Measurements from ENCODE around the gene ESRRA.

The ESRRA gene

GRCh38 chr11:64305075-64305690 is at the start of gene ESRRA:
TSS of gene ESRRA (plus strand) at chr11:64305524. CDS start at chr11:64307180, 1,656 bp downstream.
- DNase-seq: peak; percentile 100

- DNase-seq: no peak
Measured at GRCh38 chr11:64256300-64256699, 49.0 kb upstream of the ESRRA start.

- DNase-seq: no peak
Measured at GRCh38 chr11:64258356-64258755, 47.0 kb upstream of the ESRRA start.

DNA sequence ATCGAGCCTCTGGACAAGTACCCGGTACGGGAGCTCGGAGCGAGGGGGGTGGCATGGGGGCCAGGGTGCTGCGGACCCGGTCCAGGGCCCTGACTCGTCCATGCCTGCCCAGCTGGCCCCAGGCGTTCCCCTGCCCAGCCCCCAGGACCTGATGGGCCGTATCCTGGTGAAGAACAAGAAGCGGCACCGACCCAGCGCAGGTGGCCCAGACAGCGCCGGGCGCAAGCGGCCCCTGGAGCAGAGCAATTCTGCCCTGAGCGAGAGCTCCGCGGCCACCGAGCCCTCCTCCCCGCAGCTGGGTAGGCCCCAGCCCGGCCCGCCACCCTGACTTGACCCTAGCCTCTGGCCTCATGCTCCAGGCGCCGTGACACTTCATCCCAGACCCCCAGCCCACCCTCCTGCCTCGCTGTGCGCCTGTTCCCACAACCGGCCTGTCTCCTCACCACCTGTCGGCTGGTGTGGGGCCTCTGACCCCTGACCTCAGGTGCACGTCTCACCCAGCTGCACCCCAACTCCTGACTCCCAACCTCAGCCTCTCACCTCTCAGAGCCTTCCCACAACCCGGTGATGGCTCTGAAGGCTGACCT is 46.3 kb upstream of the ESRRA start:
- no peak for DNase-seq

DNA sequence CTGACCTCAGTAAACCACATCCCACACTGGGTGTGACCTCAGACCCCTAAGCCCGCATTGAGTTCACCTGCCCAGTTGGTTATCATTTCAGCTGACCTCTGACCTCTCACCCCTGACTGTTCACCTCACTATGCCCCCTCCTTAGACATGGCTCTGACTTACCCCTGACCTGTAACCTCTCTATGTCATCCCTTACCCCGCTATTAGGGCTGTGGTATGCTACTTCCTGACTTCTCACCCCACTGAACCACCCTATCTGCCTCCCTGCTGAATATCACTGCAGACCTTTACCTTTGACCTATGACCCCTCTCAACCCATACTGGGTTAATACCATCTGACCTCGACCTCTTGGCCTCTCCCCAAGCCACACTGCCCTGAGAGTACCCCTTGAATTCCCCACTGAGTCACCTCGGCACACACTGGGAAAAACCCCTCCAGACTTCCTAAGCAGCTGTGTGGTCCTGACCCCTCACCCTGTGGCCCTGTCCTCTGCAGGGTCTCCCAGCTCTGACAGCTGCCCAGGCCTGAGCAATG is 45.7 kb upstream of the ESRRA start:
- no peak for DNase-seq

DNA sequence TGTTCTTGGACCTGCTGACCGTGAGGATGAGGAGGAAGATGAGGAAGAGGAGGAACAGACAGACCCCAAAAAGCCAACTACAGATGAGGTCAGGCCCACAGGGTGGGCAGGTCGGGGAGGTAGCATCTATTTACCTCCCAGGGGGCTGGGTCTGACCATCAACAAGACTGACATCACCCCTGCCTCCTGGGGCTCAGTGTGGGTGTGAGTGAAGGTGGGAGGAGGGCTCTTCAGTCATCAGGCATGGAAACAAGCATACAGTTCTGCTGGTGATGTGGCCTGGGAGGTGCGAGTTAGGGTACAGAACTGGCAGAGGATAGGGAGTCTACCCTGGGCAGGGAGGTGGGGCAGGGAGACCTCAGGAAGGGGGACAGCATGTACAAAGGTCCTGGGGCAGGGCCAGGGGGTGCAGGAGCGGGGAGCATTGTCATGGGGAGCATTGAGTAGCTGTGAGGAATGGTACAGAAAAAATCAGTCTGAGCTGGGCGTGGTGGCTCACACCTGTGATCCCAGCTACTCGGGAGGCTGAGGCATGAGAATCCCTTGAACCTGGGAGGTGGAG is 45.1 kb upstream of the ESRRA start:
- no peak for DNase-seq

DNA sequence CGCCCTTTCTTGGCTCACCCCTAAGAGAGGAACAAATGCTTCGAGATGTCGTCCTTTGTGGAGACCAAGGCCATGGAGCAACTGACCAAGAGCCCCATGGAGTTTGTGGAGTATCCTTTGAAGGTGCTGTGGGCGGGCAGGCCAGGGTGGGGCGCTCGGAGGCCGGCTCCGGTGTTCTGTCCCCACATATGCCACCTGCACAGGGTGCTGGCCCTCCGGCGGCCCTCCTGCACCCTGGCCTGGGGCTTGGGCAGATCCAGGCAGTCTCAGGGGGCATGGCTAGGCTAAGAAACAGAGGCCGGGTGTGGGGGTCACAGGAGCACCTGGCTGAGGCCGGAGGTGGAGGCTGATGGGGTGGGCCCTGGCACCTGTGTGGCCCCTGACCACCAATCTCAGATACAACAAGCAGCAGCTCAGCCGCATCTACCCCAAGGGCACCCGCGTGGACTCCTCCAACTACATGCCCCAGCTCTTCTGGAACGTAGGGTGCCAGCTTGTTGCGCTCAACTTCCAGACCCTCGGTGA is 43.7 kb upstream of the ESRRA start:
- DNase-seq: no peak

DNA sequence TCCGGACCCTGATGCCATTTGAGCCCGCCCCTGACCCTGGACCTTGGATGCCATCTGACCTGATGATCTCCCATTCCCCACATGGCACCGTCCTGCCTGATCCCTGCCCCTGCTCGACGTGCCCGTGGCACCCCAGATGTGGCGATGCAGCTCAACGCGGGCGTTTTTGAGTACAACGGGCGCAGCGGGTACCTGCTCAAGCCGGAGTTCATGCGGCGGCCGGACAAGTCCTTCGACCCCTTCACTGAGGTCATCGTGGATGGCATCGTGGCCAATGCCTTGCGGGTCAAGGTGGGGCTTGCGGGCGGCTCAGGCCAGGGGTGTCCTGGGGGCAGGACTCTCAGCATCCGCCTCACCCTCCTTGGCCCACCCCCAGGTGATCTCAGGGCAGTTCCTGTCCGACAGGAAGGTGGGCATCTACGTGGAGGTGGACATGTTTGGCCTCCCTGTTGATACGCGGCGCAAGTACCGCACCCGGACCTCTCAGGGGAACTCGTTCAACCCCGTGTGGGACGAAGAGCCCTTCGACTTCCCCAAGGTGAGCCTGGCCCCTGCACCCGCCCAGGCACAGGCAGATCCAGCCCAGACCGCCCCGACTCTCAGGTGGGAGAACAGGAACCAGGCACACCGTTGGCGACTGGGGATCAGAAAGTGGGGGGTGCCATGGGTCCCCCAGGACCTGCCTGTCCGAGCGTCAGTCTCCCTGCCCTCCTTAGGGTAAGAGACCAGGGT is 42.9 kb upstream of the ESRRA start:
- DNase-seq: no peak

- DNase-seq: no peak
Measured at GRCh38 chr11:64263021-64263946, 42.0 kb upstream of the ESRRA start.

DNA sequence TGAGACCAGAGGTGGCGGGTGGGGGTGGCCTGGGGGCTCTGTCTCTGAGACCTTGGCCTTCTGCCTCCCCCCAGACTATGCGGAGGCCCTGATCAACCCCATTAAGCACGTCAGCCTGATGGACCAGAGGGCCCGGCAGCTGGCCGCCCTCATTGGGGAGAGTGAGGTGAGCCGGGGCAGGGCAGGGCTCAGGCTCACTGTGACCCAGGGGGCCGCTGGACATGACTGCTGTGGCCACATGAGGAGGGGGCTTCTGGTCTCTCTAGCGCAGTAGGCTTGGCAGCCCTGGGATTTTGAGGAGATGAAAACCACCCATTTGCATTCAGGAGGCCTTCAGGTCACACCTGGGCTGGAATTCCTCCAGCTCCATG is 41.4 kb upstream of the ESRRA start:
- DNase-seq: no peak

GRCh38 chr11:64264371-64264852 is 40.9 kb upstream of the ESRRA start:
- no peak for DNase-seq

DNA sequence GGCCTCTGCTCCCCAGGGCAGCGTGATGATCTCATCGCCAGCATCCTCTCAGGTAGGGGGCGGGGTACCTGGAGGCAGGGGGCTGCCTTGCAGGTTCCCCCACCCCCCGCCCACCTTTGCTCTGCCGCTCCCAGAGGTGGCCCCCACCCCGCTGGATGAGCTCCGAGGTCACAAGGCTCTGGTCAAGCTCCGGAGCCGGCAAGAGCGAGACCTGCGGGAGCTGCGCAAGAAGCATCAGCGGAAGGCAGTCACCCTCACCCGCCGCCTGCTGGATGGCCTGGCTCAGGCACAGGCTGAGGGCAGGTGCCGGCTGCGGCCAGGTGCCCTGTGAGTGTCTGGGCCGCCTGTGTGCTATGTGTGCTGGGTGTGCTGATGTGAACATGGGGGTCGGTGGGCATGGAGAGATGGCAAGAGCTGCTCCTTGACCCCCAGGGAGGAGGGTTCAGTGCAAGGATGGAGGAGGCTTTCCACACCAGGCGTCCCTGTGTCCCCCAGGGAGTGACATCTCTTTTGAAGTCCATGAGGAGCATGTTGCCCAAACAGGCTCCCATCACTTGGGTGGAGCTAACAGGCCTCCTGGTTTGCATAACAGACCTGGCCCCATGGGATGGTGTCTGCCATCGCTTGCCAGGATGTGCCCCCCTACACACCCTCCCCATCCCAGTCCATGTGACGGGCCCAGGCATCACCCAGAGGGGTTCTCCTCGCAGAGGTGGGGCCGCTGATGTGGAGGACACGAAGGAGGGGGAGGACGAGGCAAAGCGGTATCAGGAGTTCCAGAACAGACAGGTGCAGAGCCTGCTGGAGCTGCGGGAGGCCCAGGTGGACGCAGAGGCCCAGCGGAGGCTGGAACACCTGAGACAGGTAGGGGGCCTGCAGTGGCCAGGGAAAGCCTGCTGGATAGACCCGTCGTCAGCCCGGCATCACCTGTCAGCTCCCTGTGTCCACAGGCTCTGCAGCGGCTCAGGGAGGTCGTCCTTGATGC is 39.9 kb upstream of the ESRRA start:
- DNase-seq: no peak

DNA sequence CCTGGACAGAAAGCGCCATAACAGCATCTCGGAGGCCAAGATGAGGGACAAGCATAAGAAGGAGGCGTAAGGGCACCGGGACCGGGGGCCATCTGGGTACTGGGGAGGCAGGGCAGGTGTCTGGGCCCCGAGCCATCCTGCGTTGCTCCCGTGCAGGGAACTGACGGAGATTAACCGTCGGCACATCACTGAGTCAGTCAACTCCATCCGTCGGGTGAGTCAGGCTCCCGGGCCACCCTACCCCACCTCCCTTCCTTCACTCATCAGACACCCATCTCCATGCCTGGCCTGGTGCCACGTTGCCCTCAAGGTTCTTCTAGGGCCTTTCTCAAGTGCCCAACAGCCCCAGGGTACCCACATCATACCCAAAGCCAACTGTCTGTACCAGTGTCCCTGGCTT is 39.0 kb upstream of the ESRRA start:
- DNase-seq: no peak

DNA sequence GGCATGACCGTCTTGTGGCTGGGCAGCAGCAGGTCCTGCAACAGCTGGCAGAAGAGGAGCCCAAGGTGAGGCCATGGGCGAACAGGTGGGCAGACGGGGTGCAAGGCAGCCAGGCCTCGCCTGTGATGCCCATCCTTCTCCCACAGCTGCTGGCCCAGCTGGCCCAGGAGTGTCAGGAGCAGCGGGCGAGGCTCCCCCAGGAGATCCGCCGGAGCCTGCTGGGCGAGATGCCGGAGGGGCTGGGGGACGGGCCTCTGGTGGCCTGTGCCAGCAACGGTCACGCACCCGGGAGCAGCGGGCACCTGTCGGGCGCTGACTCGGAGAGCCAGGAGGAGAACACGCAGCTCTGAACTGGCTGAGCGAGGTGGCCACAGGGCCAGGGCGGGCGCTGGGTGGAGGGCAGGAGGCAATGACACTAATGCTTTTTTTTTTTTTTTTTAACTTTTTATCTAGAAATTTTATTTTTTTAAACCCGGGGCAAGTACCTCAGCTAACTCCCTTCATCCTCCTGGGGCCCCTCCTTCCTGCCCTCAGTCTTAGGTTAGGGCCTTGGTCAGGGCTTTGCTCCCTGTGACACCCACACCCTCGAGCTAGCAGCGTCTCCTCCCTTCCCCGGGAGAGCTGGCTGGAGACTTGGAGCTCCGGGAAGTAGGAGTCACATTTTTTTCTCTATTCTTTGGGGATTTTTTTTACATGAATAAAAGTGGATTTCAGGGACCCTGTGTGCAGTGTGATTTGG is 37.9 kb upstream of the ESRRA start:
- no peak for DNase-seq

GRCh38 chr11:64268025-64268892 is 37.1 kb upstream of the ESRRA start:
- DNase-seq: no peak

DNA sequence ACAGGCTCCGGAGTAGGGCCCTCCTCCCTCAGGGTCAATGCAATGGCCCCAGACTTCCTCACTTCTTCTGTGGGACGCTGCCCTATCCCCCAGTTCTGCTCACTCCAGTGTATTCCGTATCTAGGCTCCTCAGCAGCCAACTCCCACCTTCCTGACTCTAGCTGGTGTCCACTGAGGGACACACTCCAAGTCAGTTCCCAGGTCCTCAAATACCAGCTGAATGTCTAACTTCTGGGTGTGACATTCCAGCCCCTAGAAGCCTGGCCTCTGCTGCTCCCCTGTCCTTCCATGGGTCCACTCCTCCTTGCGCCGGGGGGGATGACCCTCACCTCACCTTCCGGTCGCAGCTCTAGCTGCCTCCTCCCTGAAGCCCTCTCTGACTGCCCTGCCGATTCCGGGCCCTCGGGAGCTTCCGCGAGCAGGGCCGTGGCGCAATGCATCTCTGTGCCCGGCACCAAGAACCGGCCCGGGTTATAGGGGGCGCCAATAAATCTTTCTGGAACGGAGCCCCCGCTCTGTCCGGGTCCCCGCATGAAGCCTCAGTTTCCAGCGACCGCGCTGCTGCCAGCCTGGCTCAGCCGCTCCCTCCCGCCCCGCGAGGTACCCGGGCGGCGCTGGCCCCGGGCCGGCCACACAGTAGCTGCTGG is 36.3 kb upstream of the ESRRA start:
- DNase-seq: no peak

DNA sequence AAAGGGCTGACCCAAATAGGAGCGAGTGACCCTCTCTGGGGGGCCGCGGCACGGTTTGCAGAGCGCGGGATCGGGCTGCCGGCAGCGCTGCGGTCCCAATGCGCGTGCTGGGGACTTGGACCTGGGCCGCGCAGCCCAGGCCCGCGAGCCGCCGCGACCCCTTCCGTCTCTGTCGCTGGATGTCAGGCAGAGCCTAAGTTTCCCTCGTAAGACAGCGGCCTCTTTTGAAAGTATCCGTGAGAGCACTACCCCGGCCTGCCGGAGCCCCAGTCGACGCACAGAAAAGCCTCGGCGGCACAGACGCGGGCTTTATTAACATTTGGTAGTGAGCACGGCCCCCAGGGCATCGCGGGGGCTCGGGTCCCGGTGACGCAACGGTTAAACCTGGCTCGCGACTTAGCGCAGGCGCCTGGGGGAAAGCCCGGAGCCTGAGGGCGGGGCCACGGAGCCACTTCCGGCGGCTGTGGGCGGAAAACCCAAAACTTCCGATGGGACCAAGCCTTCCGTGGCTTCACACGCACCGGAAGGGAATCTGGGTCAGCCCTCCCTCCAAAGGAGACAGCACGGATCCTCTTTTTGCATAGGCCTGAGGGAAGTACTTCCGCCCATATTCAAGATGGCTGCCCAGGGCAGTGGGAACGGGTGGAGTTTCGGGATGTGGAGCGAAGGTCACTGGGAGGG is 35.6 kb upstream of the ESRRA start:
- peak; percentile 99 for DNase-seq
